Measurements from ENCODE around the gene NDUFV1.
"Not testable (repeated sequence)": the region's sequence is repeated elsewhere in the genome, so short reads cannot be mapped to it uniquely, and the experiment has no call there.

The NDUFV1 gene

DNA sequence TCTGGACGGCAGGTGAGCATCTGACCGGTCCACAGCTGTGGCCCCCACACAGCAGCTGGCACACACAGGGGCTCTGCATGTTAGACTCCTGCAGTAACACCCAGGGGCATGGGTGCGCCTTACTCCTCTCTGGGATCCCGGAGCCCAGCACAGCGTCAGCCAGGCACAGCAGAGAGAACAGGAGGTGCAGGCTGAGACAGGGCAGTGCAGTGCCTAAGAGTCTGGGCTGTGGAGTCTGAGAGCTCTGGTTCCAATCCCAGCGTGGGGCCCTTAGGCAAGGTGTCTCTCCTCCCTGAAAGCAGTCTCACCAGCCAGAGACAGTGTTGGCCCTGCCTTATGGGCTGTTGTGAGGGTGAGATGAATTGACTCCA lies 20.7 kb downstream of the NDUFV1 start:
- no peak for DNase-seq (ENCODE audit: low read depth, low spot score)

DNA sequence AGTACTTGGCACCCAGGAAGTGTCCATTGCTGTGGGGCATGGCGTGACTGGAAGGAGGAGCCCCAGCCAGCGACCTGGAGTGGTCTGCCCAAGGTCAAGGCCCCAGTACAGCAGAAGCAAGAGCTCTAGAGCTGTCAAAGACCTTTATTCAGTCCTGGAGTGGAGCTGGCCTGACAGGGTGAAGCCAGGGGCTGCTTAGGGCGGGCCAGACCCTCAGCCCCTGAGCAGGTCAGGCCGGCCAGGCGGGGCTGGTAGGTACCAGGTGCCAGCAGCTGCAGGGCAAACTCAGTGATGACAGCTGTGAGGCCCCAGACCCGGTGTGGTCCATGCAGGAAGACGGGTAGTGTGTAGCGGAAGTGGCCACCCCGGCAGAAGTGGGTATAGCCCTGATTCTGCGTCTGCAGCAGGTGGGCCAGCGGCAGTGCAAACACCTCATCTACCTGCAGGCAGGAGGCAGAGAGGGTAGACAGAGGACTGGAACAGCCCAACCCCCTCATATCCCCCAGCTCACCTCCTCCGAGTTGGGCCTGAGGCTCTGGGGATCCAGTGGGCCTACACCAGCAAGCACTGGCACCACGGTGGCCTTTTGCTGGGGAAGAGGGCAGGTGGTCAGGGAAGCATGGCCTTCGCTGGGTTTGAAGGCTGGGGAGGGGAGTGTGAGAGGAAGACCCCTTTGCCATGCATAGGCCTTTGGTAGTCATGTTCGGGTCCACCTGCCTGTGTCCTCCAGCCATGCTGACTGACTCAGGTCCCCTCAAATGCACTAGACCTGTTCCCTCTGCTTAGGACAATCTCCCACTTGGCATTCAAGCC lies 21.3 kb downstream of the NDUFV1 start:
- no peak for DNase-seq (ENCODE audit: low read depth, low spot score)

DNA sequence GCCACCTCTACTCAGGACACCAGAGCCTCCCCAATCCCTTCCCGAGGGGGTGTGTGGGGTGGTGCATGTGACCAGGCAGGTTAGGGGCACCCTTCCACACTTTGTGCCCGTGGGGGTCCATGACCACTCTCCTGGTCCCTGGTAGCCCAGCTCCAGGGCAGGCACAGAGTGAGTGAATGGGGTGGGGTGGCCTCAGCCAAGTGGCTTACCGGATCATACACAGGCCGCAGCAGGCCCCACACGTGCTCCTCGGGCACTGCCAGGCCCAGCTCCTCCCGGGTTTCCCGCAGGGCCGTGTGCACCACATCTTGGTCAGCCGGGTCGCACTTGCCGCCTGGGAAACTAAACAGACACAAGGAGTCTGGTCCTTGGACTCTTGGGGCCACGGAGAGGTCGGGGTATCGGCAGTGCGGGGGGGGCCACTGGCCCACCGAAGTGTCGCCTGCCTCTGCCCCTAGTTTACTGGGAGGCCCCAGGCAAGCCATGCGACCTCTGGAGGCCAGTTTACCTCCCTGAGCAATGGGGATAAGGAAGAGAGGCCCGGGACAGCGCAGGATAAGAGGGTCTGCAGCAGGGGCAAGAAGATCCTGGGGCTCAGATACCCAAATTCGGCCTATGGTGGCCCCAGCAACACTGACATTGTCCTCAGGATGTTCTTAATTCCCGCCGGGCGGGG lies 22.1 kb downstream of the NDUFV1 start:
- DNase-seq (ENCODE audit: low read depth, low spot score) = no peak

DNA sequence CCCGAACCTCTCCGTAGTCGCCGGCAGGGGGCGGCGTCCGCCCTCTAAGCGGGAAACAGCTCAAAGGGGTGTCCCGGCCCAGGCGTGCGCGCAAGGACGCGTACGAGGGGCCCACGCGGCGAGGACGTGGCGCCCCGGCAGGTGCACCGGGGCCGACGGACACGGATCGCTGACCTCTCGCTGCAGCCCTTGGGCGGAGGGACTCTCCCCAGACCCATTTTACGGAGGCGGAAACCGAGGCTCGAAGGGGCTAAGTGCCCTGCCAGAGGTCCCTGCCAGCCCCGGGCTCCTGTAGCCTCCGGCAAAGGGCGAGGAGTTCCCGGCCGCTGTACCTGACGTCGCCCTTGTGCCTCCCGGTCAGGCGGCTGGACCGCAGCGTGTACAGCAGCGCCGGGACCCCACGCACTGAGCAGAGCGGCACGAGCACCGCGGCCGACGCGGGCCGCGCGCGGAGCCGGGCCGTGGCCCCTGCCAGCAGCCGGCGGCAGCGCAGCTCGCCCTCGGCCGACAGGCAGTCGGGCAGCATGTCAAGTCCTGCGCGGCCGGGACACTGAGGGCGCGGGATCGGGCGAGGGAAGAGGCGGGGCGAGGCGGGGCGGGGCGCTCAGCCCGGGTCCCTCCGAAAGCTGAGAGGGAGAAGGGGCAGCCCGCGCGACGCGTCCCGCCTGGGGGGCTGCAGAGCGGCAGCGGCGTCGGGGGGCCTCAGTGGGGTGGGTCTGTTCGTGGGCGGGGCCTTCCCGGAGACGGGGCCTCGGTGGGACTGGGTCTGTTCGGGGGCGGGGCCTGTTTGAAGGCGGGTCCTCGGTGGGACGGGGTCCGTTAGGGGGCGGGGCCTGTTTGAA lies 22.9 kb downstream of the NDUFV1 start, which contains the start of gene NUDT8:
Gene NUDT8 (minus strand): TSS at position 552 of the 842 bp plus-strand sequence. CDS start 26 bp downstream, at position 526.
- peak; percentile 88 for DNase-seq (ENCODE audit: low read depth, low spot score)

DNA sequence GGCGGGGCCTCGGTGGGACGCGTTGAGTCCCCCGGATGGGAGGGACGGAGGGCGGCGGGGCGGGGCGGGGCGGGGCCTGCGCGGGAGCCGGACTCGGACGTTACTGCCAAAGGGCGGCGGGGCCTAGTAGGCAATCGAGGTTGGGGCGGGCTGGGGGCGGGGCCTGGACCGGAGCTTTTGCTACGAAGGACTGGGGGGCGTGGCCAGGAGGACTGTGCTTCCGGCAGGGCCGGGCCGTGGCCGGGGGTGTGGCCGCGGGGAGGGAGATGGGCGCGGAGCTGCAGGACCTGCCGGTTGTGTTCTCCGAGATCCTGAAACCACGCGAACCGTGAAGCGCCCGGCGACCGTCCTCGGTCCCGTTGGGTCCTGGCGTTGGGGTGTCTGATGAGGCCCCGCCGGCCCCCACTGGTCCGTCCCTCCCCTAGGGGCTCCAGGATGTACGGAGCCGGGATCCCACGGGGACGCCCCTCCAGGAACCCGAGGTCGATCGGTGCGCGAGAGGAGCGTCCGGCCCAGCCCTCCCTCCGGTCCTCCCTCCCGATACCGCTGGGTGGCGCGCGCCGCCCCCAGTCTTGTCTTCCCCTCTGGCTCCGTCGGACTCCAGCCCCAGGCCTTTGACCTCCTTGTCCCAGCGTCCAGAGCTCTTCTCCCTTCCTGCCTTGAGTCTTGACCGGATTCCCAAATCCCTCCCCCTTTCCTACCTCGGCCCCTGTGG lies 23.6 kb downstream of the NDUFV1 start:
- peak; percentile 99 for DNase-seq (ENCODE audit: low read depth, low spot score)

DNA sequence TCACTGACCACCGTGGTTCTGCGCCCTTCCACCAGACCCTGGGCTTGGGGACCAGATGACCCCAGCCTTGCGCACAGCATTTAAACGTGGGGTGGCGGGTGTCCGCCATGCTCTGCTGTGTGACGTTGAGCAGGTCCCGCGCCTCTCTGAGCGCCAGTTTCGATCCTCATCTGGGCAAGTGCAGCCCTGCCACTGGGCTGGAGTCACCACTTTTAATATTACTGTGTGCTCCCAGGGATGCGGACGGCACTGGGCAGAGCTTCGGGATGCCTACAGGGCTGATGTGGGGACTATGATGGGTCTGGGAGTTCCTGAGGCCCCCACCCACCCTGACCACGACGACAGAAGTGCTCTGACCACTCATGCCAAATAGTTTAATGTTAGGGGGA lies 24.2 kb downstream of the NDUFV1 start:
- no peak for DNase-seq (ENCODE audit: low read depth, low spot score)

DNA sequence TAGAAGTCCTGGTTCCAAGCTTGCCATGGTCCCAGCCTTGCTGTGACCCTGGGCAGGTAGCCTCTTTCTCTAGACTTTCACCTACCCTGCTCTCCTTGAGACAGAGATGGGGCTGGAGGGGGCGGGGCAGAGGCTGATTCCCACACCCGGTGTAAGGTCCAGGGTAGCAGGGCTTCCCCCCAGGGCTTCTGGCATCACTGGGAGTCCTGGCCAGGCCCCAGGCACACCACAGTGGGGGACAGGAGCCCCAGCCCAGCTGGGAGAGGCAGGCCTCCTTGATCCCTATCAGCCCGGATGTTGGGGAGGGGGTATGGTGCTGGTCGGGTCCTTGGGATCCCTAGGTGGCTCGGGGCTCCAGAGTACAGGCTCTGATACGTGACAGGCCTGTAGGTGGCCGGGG lies 24.7 kb downstream of the NDUFV1 start:
- DNase-seq (ENCODE audit: low read depth, low spot score) = no peak

DNA sequence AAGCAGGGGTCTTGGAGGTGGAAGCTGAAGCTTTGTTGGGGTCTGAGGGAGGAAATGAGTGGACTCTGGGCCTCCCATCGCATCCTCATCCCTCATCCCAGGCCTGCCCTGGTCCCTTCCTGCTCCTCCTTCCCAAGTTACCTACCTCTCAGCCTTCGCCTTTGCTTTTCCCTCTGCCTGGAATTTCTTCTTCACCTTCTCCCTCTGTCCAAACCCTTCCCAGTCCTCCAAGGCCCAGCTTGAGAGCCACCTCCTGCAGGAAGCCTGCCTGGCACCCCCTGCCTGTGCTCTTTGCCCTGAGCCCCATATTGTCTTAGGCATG lies 25.1 kb downstream of the NDUFV1 start:
- DNase-seq (ENCODE audit: low read depth, low spot score) = no peak

DNA sequence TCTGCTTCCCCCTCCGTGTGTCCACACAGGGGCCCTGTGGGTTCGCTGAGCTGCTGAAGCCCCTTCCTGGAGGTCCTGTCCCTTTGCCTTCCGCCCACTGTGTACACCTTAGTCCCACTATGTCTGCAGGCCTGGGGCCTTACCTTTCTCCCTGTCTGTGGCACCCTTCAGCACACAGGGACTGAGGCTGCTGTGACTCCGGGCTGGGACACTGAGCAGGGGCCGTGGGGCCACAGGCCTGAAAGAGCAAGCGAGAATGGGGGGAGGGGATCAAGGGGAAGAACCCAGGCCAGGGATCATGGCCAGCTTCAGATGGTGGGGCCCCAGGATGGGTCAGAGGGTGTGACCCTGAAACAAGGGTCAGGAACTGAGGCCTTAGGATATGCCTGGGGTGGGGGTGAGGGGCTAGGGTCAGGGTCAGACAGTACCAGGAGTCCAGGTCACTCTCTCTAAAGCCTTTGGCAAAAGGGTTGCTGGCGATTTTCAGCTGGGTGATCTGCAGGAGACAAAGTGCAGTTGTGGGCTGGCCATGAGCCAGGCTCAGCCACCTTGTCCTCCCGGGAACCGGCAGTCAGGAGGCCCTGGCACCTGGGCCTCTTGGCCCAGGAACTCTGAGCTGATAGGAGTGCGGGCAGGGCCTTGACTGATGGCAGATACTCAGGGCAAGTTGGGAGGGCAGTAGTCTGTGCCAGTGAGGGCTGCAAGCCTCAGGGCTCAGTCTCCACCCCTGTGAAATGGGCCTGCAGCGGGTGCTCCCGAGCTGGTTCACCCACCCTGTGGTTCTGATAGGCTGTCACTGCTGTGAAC lies 25.6 kb downstream of the NDUFV1 start:
- no peak for DNase-seq (ENCODE audit: low read depth, low spot score)

DNA sequence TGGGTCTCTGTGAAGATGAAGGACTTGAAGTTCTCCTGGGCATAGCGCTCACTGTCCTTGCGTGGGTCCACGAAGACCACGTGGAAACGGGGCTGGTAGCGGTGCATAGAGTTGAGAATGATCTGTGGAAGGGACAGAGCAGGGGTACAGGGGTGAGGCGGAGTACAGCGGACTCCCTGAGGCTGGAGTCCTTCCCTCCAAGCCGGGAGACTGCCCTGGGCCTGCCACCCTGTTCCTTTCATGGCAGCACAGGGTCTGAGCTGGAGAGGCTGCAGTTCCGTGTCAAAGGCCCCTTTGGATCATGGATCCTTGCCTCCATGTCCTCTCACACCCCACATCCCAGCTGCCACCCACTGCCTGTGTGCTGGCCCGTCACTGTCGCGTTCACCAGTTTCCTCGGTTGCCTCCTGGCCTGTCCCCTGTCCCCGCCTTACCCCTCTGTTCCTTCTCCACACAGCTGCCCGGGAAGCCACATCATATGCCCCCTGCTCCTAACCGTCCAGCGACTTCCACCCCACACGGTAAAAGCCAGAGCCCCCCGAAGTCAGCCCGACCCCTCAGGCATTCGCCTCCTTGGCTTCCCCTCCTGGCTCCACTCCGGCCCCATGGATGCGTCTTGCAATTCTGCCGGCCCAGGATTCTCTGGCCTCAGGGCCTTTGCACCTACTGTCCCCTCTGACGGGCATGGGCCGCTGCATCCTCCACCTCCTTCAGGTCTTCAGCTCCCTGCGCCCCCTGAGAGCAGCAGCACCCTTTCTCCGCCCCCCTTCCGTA lies 26.4 kb downstream of the NDUFV1 start:
- no peak for DNase-seq (ENCODE audit: low read depth, low spot score)

DNA sequence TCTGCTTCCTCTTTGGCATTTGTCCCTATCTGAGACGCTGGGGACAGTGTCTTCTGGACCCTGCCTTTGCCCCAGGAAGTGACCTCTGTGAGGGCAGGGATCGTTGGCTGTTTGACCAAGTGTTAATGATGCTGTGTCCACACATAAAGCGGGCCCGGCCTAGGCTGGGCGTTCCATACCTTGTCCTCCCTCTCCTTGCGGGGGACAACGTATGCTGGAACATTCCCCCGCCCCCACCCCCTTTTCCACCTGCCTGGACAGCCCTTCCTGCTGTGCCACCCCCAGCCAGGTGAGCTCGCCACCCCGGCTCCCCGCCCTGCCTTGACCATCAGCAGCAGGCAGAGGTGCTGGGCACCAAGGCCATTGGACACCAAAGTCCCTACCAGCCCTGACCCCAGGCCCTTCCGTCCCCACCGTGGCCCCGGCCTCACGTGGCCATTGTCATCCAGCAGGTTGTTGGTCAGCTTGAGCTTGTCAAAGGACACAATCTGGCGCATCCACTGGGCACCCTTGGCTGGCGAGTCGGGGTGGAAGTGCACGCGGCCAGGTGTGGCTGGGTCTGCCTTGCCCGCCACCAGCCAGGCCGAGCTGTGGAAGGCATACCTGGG lies 27.1 kb downstream of the NDUFV1 start:
- no peak for DNase-seq (ENCODE audit: low read depth, low spot score)

DNA sequence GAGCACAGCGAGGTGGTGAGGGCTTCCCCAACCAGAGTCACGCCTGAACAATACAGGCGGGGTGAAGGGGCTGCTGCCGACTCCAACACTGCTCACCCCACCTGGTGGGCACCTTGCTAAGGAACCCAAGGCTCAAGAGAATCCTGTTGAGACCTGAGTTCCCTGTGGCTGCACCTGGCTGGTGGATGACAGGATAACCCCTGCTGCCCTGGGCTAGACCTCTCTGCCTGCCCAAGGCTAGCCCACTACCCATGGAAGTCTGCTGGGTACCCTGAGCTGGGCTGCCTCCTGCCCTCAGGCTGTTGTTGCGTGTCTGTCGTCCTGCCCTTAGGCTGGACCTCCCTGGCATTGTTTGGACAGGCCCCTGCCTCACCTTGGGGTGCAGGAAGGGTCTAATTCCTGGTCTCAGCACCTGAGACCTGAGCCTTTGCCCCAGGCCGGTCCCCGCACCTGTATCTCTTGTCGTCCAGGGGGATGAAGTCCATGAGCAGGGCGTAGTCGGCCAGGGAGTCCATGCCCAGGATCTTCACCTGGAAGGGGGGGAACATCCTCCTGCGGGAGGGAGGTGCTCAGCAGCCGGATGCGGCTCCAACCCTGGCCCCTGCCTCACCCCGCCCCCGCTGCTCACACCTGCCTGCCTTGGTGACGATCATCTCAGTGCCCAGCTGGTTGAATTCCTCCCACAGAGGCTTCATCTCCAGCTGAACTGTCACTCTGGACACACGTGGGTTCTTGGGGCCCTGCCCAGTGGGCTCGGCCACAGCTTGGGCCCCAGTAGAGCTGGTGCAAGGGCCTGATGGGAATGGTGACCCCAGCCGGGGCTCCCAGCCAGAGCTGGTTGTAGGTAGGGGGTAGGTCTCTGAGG lies 27.9 kb downstream of the NDUFV1 start:
- DNase-seq (ENCODE audit: low read depth, low spot score) = no peak

DNA sequence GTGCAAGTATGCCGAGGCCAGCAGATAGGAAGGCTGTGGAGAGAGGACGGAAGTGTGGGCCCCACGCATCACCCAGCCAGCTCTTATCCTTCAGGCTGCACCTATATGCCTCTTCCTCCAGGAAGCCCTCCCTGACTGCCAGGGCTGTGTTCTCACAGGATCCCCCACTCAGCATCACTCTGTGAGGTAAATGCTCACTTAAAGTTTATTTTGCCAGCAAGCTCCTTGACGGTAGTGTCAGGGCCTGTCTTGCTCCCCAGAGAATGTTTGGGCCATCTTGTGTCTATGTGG lies 28.4 kb downstream of the NDUFV1 start:
- DNase-seq (ENCODE audit: low read depth, low spot score) = no peak

DNA sequence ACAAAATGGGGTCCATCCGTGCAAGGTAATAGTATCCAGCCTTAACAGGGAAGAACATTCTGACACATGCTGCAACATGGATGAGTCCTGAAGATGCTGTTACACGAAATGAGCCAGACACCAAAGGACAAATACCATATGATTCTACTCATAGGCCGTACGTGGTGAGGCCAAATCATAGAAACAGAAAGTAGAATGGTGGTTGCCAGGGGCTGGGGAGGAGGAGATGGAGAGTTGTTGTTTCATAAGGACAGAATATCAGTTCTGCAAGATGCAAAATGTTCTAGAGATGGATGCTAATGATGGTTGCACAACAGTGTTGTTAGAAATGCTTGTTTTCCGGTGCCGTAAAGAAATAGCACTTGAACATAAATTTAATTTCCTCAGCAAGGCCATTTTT lies 30.2 kb downstream of the NDUFV1 start:
- no peak for DNase-seq (ENCODE audit: low read depth, low spot score)

DNA sequence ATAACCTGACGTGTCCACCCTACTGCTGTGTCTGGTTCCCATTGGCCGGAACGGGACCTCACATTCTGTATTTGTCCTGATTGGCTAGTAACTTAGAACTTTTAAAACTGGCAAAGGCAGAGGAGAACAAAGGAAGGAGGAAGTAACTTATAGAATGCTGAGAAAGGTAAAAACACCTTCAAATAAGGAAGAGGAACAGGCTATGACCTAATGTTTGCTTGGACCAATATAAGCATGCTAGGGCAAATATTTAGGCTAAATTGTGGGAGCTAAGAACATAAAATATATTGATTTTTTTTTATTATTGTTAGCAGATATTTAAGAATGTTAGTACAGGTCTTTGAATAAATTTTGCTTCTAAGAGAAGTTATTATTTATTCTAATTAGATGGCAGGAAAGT lies 30.7 kb downstream of the NDUFV1 start:
- DNase-seq (ENCODE audit: low read depth, low spot score) = not testable (repeated sequence)

DNA sequence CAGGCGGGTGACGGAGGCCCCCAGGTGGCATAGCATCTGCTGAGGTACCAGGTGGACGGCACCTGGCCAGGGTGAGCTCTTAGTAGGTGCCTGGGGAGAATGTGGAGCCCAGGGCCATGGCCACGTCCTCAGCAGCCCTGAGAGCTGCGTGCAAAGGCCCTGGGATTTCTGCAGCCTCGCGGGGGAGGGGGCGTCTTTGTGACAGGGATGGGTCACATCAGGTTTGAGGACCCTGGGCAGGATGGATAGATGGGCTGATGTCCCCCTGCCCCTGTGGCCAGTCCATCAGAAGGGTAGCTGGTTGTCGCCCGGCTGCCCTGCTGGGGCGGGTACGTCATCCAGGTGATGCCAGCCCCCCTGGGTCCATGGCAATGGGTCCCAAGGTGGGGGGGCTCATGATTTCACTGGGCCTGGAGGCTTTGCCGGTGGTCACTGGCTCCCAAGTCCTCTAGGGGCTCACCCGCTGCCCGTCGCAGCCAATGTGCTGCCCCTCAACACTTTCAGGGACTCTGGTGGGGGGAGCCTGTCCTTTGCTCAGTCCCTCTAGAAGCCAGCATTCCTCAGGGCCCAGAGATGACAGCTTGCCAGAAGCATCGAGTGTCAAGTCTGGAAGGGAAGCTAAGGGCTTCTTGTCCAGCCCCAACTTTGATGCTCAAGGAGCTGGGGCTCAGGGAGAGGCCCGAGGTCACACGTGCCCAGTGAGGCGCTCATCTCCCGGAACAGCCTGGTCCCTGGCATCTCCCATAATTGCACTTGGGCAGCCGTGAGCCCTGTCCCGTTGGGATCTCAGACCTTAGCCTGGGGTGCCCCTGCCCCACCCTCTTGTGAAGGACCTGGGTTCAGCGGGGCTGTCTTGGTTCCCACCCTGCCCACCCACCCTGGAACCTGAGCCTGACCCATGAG lies 32.0 kb downstream of the NDUFV1 start:
- DNase-seq (ENCODE audit: low read depth, low spot score) = no peak

DNA sequence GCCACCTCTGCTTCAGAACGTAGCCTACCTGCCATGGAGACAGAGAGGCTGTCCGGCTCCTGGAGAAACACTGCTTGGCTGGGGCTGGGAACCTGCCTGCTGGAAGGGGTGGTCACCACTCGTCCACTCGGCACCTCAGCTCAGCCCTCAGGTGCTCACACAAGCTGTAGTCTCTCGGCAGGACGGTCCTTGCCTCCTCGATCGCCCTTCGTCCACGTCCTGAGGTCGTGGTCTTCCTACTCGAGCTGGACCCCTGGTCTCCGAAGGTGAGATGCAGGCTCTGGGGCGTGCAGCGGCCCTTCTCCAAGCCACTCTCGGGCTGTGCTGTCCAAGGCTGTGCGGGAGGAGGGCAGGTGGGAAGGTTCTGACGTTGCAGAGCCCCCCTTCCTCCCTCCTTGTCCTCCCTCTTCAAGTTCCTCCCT lies 32.7 kb downstream of the NDUFV1 start, which contains the start of gene TBX10:
Gene TBX10 (minus strand): TSS at position 326 of the 422 bp plus-strand sequence. CDS start 291 bp downstream, at position 35.
- no peak for DNase-seq (ENCODE audit: low read depth, low spot score)

All from astrocyte of the hippocampus (primary cell).